ENCODE measurements around the gene H2BW2.
"Not testable (repeated sequence)": the region's sequence is repeated elsewhere in the genome, so short reads cannot be mapped to it uniquely, and the experiment has no call there.

The H2BW2 gene

DNA sequence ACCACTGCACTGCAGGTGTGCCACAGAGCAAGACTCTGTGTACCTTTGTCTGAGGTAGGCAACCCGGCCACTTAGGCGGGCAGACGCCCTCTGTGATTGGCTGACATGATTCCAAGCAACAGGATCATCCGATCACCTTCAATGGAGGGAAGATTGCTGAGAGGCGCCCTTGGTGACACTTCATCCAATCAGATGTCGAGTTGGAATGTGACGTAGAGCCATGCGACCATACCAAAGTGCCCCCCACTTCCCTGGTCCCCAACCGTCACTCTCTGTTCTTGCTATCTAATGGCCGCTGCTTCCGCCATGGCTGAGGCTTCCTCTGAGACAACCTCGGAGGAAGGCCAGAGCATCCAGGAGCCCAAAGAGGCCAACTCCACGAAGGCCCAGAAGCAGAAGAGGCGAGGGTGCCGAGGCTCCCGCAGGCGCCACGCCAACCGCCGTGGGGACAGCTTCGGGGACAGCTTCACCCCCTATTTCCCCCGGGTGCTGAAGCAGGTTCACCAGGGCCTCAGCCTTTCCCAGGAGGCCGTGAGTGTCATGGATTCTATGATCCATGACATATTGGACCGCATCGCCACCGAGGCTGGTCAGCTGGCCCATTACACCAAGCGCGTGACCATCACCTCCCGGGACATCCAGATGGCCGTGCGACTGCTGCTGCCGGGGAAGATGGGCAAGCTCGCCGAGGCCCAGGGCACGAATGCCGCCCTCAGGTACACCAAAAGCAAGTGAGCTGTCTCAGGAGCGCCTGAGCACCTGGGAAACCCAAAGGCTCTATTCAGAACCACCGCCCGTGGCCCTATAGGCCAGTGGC lies at the start of gene H2BW2:
Gene H2BW2, plus strand, starts transcription at position 268 of the 817 bp plus-strand sequence. Its CDS starts 39 bp downstream, at position 307.
- no peak for DNase-seq (ENCODE audit: low read depth, low spot score)

DNA sequence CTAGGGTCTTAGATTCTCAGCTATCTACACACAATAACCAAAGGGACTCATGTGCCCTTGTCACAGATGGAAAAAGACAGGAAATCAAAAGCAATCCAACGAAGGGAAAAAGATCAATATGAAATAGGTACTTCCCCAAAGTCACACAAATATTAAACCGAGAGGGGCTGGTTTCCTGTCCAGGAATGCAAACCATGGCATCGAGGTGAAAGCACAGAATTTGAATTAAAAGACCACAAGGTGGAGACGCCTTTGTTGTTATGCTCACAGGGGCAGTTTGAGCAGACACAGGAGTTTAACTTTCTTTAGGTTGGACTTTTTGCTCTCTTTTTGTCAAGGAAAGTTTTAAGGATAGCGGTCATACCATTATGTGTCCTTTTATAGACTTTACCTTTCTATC lies 40.5 kb upstream of the H2BW2 start:
- DNase-seq (ENCODE audit: low read depth, low spot score): no peak

DNA sequence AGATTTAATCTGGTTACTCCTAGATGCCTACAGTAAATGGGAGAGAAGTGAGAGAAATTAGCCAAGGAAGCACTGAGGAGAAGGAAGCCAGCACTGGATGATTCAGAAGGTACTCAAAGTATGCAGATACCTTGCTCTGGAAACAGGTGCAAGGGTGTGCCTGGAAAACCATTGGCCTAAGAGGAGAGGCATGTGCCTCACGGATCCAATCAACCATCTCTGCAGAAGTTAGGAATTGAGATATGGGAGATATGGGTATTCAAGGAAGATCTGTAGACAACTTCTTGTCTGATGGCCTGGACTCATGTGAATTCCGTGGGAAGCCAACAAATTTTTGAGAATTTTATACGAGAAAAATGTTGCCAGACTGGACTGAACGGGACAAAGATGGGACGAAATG lies 30.9 kb upstream of the H2BW2 start:
- DNase-seq (ENCODE audit: low read depth, low spot score): no peak

DNA sequence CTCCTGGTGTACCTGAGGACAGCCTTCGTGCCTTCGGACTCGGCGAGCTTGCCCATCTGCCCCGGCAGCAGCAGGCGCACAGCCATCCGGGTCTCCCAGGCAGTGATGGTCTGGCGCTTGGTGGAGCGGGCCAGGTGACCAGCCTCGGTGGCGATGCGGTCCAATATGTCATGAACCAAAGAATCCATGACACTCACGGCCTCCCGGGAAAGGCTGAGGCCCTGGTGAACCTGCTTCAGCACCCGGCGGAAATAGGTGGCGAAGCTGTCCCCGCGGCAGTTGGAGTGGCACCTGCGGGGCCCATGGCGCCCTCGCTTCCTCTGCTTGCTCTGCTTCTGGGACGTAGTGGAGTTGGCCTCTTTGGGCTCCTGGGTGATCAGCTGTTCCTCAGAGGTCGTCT lies 26.6 kb upstream of the H2BW2 start:
- DNase-seq (ENCODE audit: low read depth, low spot score): no peak

DNA sequence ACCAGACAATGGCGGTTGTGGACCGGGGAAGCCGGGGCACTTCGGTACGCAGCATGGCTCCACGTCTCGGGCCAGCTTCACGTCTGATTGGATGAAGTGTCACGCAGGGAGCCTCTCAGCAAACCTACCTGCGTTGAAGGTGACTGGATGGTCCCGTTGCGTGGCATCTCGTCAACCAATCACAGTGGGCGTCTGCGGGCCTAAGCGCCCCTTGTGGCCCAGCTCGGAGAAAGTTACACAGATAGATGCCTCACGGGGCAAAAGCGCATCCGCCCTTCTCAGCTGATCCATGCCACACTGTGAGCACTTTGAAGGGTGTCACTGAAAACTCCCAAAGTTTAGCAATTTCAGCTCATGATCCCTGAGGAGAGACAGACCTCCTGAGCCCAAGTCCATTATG lies 26.1 kb upstream of the H2BW2 start, which contains the start of gene H2BW1:
Gene H2BW1, minus strand, starts transcription at position 103 of the 400 bp plus-strand sequence. CDS start 132 bp downstream, outside the sequence.
- DNase-seq (ENCODE audit: low read depth, low spot score): no peak

DNA sequence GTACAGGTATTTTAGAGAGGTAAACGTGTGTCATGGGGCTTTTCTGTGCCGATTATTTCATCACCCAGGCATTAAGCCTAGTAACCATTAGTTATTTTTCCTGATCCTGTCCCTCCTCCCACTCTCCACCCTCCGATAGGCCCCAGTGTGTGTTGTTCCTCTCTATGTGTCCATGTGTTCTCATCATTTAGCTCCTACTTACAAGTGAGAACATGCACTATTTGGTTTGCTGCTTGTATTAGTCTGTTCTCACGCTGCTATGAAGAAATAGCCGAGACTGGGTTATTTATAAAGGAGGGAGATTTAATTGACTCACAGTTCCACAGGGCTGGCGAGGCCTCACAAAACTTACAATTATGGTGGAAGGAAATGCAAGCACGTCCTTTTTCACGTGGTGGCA lies 24.2 kb upstream of the H2BW2 start:
- not testable (repeated sequence) for DNase-seq (ENCODE audit: low read depth, low spot score)

DNA sequence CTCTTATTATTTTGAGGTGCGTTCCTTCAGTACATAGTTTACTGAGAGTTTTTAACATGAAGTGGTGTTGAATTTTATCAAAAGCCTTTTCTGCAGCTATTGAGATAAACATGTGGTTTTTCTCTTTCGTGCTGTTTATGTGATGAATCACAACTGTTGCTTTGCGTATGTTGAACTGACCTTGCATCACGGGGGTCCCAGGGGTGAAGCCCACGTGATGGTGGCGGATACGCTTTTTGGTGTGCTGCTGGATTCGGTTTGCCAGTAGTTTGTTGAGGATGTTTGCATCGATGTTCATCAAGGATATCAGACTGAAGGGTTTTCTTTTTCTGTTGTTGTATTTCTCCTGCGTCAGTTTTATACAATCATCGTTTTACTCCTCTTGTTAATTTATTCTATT lies 21.6 kb upstream of the H2BW2 start:
- DNase-seq (ENCODE audit: low read depth, low spot score): no peak

DNA sequence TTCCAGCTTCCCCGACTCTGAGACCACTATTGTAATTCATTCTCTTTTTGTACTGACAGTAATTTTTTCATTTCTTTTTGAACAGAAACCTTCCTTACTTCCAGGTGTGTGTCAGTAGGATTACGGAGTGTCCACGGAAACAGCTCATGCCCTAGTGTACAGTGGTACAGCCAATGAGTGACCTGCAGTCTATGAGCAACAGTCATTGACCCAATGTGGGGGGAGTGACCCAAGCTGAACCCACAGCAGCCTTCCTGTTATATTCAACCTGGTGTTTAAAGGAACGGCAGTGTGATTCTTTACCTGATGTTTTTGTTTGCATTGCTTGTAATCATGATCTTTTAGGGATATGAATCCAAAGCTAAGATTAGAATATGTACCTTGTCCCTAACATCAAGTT lies 1.2 kb downstream of the H2BW2 start:
- no peak for DNase-seq (ENCODE audit: low read depth, low spot score)

DNA sequence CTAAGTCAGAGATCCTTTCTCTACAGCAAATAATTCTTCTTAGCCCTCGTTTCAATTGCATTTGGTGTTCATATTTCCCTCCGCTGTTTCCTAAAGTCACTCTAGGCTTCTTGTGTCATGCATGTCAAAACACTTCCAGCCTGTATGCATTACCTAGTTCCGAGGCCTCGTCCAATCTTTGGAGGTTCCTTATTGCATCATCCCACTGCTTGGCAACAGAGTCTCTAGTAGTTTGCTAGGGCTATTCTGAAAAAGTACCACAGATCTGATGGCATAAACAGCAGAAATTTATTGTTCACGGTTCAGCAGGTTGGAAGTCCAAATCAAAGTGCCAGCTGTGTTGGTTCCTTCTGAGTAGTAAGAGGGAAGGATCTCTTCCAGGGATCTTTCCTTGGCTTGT lies 5.9 kb downstream of the H2BW2 start:
- DNase-seq (ENCODE audit: low read depth, low spot score): no peak

DNA sequence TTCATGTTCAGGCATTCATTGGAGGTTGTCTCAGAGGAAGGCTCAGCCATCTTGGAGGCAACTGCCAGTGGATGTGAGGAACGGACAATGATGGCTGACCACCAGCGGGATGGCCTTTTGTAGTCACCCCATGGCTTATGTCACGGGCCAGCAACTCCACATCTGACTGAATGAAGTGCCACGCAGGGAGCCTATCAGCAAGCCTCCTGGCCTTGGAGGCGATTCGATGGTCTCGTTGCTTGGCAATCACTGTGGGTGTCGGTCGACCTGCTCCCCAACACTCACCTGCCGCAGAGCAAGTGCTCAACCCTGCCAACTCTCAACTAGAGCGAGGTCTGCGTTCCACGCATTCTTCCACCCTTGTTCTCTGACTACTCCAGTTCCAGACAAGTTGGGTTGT lies 7.4 kb downstream of the H2BW2 start:
- no peak for DNase-seq (ENCODE audit: low read depth, low spot score)

DNA sequence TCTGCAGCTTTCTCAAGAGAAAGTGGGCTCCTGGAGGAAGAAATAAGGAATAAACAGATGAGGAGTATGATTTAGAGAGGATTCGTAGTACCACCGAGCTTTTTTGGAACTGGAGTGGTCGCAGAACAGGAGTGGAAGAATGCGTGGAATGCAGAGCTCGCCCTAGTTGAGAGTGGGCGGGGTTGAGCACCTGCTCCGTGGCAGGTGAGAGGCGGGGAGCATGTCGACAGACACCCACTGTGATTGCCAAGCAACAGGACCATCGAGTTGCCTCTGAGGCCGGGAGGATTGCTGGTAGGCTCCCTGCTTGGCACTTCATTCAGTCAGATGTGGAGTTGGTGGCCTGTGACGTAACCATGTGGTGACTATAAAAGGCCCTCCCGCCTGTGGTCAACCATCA lies 15.2 kb downstream of the H2BW2 start:
- DNase-seq (ENCODE audit: low read depth, low spot score): not testable (repeated sequence)

DNA sequence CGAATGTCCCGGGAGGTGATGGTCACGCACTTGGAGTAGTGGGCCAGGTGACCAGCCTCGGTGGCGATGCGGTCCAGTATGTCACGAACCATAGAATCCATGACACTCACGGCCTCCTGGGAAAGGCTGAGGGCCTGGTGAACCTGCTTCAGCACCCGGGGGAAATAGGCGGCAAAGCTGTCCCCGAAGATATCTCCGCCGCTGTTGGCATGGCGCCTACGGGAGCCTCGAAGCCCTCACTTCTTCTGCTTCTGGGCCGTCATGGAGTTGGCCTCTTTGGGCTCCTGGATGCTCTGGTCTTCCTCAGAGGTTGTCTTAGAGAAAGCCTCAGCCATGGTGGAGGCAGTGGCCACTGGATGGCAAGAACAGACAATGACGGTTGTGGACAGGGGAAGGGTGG lies 22.9 kb downstream of the H2BW2 start:
- not testable (repeated sequence) for DNase-seq (ENCODE audit: low read depth, low spot score)

DNA sequence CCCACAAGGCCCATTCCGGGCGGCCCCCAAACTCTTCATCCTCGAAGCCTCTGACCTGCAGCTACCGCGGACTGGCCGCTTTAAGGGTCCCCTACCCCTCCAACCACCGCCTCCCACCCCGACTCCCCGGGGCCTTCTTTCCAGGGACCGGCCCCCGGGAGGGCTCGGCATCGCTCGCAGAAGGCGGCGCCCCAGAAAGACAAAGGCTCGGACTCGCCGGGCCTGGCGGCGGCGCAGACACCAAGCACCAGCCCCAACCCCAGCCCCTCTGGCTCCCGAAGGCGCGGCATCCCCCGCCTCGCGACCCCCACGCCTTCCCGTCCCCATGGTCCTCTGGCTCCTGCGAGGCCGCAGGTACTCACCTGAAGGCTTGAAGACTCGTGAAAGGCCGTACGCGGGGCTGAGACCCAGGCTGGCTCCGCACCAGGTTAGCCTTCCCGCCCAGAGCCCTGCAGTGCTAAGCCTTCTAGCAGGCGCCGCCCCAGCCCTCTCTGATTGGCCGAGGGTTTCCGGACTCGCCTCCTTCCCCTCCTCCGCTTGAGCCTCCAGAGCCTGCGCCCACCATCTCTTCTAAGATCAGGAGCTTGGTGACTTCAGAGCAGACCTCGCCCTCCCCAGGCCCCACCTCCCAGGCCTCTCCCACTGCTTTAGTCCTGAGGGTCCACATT lies 36.2 kb downstream of the H2BW2 start, which contains the start of gene TMSB15C:
Gene TMSB15C, minus strand, starts transcription at position 459 of the 668 bp plus-strand sequence.
- DNase-seq (ENCODE audit: low read depth, low spot score): not testable (repeated sequence)

DNA sequence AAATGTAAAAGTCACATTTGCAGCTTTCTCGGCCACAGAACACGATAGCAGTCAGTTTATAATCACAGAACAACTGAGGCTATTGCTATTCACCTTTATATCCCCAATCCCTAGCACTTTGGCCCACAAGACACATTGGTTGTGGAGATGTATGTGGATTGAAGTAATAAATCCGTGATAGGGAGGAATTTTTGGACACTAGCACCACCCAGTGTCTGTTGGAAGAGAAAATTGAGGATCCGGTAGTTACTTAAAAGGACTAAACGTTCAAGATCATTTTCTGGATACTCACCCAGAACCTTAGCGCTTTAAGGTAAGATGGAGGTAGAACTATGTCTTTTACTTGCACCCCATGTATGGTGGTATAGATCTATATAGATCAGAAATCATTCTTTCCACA lies 38.1 kb downstream of the H2BW2 start:
- DNase-seq (ENCODE audit: low read depth, low spot score): not testable (repeated sequence)

DNA sequence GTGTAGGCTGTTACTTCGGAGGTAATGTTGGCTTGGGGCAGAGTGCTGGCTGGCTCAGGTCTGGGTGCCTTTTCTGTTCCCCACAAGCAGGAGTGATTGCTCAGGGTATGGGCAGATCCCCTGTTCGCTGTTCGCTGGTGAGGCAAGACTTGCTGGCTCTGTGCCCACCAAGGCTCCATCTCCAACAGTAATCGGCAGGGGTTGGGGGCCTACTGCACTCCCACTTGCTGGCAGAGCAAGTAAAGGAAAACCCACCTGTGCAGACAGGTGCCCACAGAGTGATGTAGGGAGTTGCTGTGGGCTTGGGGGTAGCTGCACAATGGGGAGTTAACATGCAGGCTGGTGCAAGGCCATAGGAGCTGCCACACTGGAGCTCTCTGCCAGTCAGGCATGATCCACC lies 44.3 kb downstream of the H2BW2 start:
- DNase-seq (ENCODE audit: low read depth, low spot score): no peak

DNA sequence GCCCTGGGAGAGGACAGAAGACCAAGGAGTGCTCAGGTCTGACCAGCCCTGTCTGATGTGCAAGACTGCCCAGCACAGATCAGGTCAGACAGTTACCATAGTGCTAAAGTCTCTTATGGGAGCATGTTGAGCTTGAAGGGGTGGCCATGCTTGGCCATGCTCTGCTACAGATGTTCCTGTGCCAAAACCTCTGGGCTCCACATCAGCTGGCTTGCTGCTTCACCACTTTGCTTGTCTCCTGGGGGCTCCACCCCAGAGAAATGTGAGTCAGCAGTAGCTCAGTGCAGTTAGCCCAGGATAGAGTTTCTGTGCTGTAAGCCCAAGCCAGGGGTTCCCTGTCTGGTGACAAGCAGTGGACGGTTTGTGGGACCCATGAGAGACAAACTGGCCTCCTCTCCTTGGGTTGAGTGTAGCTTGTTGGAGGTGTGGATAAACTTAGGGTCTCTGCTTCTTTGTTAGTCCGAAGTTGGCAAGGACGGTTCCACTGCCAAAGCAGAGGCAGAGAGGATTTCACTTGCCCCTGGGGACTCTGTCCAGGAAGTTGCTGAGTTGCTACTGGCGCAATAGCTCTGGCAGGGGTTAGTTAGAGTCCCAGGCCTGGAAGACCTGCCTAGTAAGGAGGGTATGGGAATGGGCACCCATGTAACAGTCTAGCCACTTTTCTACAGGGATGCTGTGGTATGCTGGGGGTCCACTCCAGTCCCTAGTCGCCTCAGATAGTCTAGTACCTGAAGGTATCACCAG lies 45.0 kb downstream of the H2BW2 start:
- no peak for DNase-seq (ENCODE audit: low read depth, low spot score)

DNA sequence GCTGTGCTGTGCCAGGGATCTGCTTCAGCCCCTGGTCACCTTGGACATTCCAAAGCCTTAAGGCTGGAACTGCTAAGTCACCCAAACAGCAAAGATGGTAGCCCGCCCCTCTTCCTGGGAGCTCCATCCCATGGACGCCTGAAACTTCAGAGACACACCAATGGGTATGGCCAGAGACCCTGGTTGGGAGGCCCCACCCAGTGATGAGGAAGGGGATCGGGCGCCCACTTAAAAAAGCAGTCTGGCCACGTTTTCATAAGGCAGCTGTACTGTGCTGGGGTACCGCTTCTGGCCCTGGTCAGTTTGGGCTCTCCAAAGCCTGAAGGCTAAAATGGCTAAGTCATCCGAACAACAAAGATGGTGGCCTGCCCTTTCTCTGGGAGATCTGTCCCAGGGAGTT lies 45.7 kb downstream of the H2BW2 start:
- DNase-seq (ENCODE audit: low read depth, low spot score): no peak

DNA sequence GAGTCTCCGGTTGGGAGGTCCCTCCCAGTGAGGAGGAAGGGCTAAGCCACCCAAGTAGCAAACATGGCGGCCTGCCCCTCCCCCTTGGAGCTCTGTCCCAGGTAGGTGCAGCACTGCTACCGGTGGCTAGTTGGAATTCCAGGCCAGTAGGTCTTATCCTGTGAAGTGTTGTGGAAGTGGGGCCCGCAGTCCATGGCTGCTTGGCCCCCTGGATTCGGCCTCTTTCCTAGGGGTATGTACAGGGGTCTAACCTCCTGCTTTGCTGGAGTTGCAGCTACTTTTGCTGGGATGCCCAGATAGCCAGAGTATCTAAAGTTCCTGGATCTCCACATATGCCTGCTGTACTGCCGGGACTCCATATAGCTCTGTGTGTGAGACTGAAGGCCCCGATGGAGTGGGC lies 46.2 kb downstream of the H2BW2 start:
- no peak for DNase-seq (ENCODE audit: low read depth, low spot score)
